PC-9 (cell line): ENCODE data around the gene CACNG6. TPM values are rescaled to one million over a fixed set of nuclear protein-coding genes. Genes with fewer than 3 reads are reported as not detected.
A peak's percentile ranks its signal among the peaks of the same experiment; 100 is the strongest.

Experiments
- BruUV-seq: library from RNA; stranded (reverse); fragments of 400-500 nt; replicated peaks from 2 replicates; lab custom pipeline; 2021; lab: Mats Ljungman, UMichigan
- CTCF ChIA-PET: fragments of 300-600 bp; sonication (Branson Sonifier 250); formaldehyde crosslinking; loops from one replicate; lab custom pipeline; 2022; ENCODE audit warnings: antibody characterized with exemption; lab: Charles Lee
- POLR2A ChIA-PET: fragments of 300-600 bp; sonication (Branson Sonifier 250); formaldehyde crosslinking; loops from one replicate; lab custom pipeline; 2022; ENCODE audit warnings: antibody characterized with exemption; ENCODE audit not compliant: unreplicated experiment; lab: Charles Lee
- DNase-seq, 2 experiments: peaks; one replicate each; pipeline versions ENCODE4 v3.0.0 to v3.0.0-alpha.2; 2015 to 2022; ENCODE audit warnings: mixed read lengths in 1 of 2
- H2AFZ ChIP-seq: fragments of 200-600 bp; sonication (generic); 2 replicates; pipeline ENCODE4 v1.8.1; 2017; ENCODE audit warnings: antibody characterized with exemption
- H3F3A ChIP-seq: fragments of 200-600 bp; sonication (generic); 2 replicates; pipeline ENCODE4 v1.8.1; 2017; ENCODE audit warnings: antibody characterized with exemption, mild to moderate bottlenecking, low read depth; ENCODE audit not compliant: insufficient read depth
- H3K27ac ChIP-seq: fragments of 200-600 bp; sonication (generic); 2 replicates; pipeline ENCODE4 v1.6.1; 2016; ENCODE audit warnings: mixed run types
- H3K27me3 ChIP-seq: fragments of 200-600 bp; sonication (generic); 2 replicates; pipeline ENCODE4 v1.6.1; 2016; ENCODE audit warnings: low read depth, mixed run types; ENCODE audit not compliant: insufficient read depth
- H3K36me3 ChIP-seq: fragments of 200-600 bp; sonication (generic); 2 replicates; pipeline ENCODE4 v1.6.1; 2016; ENCODE audit warnings: low read depth, mixed run types
- H3K4me1 ChIP-seq: fragments of 200-600 bp; sonication (generic); replicated peaks from 2 replicates; pipeline ENCODE4 v1.6.1; 2016; ENCODE audit warnings: mixed run types; ENCODE audit not compliant: insufficient read depth
- H3K4me2 ChIP-seq: fragments of 200-600 bp; sonication (generic); 2 replicates; pipeline ENCODE4 v1.6.1; 2017; ENCODE audit warnings: mixed run types
- H3K4me3 ChIP-seq: fragments of 200-600 bp; sonication (generic); 2 replicates; pipeline ENCODE4 v1.6.1; 2016; ENCODE audit warnings: mixed run types
- H3K79me2 ChIP-seq: fragments of 200-600 bp; sonication (generic); 2 replicates; pipeline ENCODE4 v1.6.1; 2017; ENCODE audit warnings: low read depth, mixed run types
- H3K9me2 ChIP-seq: fragments of 200-600 bp; sonication (generic); 2 replicates; pipeline ENCODE4 v1.8.1; 2017; ENCODE audit warnings: mild to moderate bottlenecking; ENCODE audit not compliant: insufficient read depth
- H3K9me3 ChIP-seq: fragments of 200-600 bp; sonication (generic); 2 replicates; pipeline ENCODE4 v1.8.1; 2016; ENCODE audit warnings: low read depth; ENCODE audit not compliant: insufficient read depth
- H4K20me1 ChIP-seq: fragments of 200-600 bp; sonication (generic); 2 replicates; pipeline ENCODE4 v1.8.1; 2017; ENCODE audit not compliant: insufficient read depth
- EZH2 ChIP-seq: fragments of 200-600 bp; sonication (generic); IDR thresholded peaks from 2 replicates; pipeline ENCODE4 v1.8.0; 2017; ENCODE audit warnings: antibody characterized with exemption, low read depth
- intact Hi-C: fragments of 100-400 bp; cut with micrococcal nuclease; formaldehyde crosslinking; loops from one replicate; pipeline ENCODE4 v1.10.0; 2022; ENCODE audit not compliant: unreplicated experiment
- total RNA-seq: library from RNA; stranded (reverse); gene quantifications from 2 replicates; pipeline ENCODE4 v1.2.3, GENCODE V29; 2021
- TF ChIP-seq, protein P1 (sequence below): fragments of 200-600 bp; sonication (generic); conservative IDR thresholded peaks from 2 replicates; pipeline ENCODE4 v1.6.1; 2017; ENCODE audit warnings: mixed run types, antibody characterized with exemption, mild to moderate bottlenecking, moderate library complexity

The CACNG6 gene
- total RNA-seq, 1 experiment from 2014 or later, result 11.5 TPM

GRCh38 chr19:53971673-53972072, 19.8 kb upstream of the CACNG6 start:
- POLR2A ChIA-PET, result no interaction called here

GRCh38 chr19:53977429-53977990, 13.9 kb upstream of the CACNG6 start:
- Histone ChIP-seq H2AFZ (no peak overlapping the region), H3K27ac (no peak overlapping the region), H3K4me2 (peak overlapping the region; percentile 52)

More at GRCh38 chr19:53971673-53972072, 19.8 kb upstream of the CACNG6 start:
- Histone ChIP-seq H3K27ac (no peak overlapping the region), H3K27me3 (no peaks in the 10 kb centered on the region), H4K20me1 (no peaks in the 10 kb centered on the region), H3K36me3 (no peaks in the 10 kb centered on the region), H3K4me1 (no peaks in the 10 kb centered on the region), H3K79me2 (no peaks in the 10 kb centered on the region), H3K9me3 (no peaks in the 10 kb centered on the region), H2AFZ (no peak overlapping the region), H3F3A (peaks cover 7% of the 10 kb centered on the region; the same call in 1 of the 2 replicates), H3K9me2 (no peaks in the 10 kb centered on the region), H3K4me2 (no peak overlapping the region), H3K4me3 (no peak overlapping the region)
- TF ChIP-seq, protein P1, sequence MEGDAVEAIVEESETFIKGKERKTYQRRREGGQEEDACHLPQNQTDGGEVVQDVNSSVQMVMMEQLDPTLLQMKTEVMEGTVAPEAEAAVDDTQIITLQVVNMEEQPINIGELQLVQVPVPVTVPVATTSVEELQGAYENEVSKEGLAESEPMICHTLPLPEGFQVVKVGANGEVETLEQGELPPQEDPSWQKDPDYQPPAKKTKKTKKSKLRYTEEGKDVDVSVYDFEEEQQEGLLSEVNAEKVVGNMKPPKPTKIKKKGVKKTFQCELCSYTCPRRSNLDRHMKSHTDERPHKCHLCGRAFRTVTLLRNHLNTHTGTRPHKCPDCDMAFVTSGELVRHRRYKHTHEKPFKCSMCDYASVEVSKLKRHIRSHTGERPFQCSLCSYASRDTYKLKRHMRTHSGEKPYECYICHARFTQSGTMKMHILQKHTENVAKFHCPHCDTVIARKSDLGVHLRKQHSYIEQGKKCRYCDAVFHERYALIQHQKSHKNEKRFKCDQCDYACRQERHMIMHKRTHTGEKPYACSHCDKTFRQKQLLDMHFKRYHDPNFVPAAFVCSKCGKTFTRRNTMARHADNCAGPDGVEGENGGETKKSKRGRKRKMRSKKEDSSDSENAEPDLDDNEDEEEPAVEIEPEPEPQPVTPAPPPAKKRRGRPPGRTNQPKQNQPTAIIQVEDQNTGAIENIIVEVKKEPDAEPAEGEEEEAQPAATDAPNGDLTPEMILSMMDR, result no peak
- no peak for TF ChIP-seq EZH2
- intact Hi-C loops, result no loop called here
- no TSS peak for BruUV-seq
- CTCF ChIA-PET, result no interaction called here
- no peak for DNase-seq

GRCh38 chr19:53977991-53978731, 13.3 kb upstream of the CACNG6 start:
- TF ChIP-seq, protein P1, result no peak
- no peak for TF ChIP-seq EZH2
- ChIA-PET CTCF (no interaction called here), POLR2A (no interaction called here)
- intact Hi-C loops, result loop anchor here (5.0 kb wide), 1 partner anchor 86 kb away; no protein-coding TSS in a partner anchor
- H2AFZ ChIP-seq, result no peak overlapping the region
- H3K27ac ChIP-seq, result no peak overlapping the region
- BruUV-seq, result TSS peak; percentile 25
- no peaks in the 10 kb centered on the region for H3K79me2 ChIP-seq
- no peak overlapping the region for H3K4me3 ChIP-seq
- H3K4me2 ChIP-seq, result peak overlapping the region; percentile 56
- DNase-seq, result no peak
- H3K9me3 ChIP-seq, result no peaks in the 10 kb centered on the region
- H3K36me3 ChIP-seq, result no peaks in the 10 kb centered on the region
- no peaks in the 10 kb centered on the region for H3K9me2 ChIP-seq
- no peaks in the 10 kb centered on the region for H4K20me1 ChIP-seq
- H3K27me3 ChIP-seq, result no peaks in the 10 kb centered on the region
- peaks cover 6% of the 10 kb centered on the region; the same call in 1 of the 2 replicates for H3K4me1 ChIP-seq
- peaks cover 23% of the 10 kb centered on the region for H3F3A ChIP-seq

More at GRCh38 chr19:53977429-53977990, 13.9 kb upstream of the CACNG6 start:
- no peak overlapping the region for H3K4me3 ChIP-seq
- H3K36me3 ChIP-seq, result no peaks in the 10 kb centered on the region
- TF ChIP-seq EZH2, result no peak
- TF ChIP-seq, protein P1, result no peak
- BruUV-seq, result no TSS peak
- ChIA-PET POLR2A (no interaction called here), CTCF (no interaction called here)
- H4K20me1 ChIP-seq, result no peaks in the 10 kb centered on the region
- peaks cover 6% of the 10 kb centered on the region; the same call in 1 of the 2 replicates for H3K4me1 ChIP-seq
- no peaks in the 10 kb centered on the region for H3K9me3 ChIP-seq
- H3K79me2 ChIP-seq, result no peaks in the 10 kb centered on the region
- DNase-seq, result peak; percentile 72 to 79
- H3F3A ChIP-seq, result peaks cover 23% of the 10 kb centered on the region
- H3K9me2 ChIP-seq, result no peaks in the 10 kb centered on the region
- H3K27me3 ChIP-seq, result no peaks in the 10 kb centered on the region
- intact Hi-C loops, result loop anchor here (5.0 kb wide), 1 partner anchor 85 kb away; no protein-coding TSS in a partner anchor
